Anterior cingulate cortex (tissue), 58 donors: ENCODE measurements around the gene RPTN.
A peak's percentile ranks its signal among the peaks of the same experiment; 100 is the strongest.
"Not testable (repeated sequence)": the region's sequence is repeated elsewhere in the genome, so short reads cannot be mapped to it uniquely, and the experiment has no call there.

Experiments used
- DNase-seq, 58 donors: peaks; one replicate each; lab custom pipeline; 2025; lab: John Stamatoyannopoulos, UW

RPTN gene

DNA sequence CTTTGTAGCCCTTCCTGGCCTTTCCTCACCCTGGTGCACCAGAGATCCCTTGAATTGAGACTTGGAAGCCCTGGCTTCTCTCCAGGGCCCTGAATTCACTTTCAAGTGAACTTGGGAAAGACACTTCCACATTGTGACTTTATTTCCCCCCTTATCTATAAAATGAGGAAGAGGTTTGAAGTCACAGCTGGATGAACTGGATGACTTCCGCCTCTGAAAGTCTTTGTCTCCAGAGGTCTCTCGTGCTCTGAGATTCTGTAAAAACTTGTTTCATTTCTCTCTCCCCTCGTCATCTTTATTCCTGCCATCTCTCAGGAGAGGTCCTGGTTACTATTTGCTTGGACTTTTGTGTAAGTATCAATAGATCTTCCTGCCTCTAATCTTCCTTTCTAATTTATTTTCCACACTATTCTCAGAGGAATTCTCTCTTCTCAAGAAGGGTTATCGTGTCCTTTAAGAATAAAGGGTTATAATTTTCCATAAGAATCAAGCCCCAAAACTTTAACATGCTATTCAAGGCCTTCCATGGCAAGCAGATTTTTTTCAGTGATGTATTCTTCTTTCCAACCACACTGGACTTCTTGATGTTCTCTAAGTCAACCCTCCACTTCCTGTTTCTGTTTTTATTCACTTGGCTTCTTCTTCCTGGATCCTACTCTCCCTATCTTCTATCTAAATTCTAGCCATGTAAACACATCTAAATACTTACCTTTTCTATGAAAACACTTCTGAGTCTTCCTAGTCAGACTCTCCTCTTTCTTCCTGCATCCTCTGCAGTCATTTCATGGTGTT lies 6.5 kb upstream of the RPTN start:
- DNase-seq: no peak

DNA sequence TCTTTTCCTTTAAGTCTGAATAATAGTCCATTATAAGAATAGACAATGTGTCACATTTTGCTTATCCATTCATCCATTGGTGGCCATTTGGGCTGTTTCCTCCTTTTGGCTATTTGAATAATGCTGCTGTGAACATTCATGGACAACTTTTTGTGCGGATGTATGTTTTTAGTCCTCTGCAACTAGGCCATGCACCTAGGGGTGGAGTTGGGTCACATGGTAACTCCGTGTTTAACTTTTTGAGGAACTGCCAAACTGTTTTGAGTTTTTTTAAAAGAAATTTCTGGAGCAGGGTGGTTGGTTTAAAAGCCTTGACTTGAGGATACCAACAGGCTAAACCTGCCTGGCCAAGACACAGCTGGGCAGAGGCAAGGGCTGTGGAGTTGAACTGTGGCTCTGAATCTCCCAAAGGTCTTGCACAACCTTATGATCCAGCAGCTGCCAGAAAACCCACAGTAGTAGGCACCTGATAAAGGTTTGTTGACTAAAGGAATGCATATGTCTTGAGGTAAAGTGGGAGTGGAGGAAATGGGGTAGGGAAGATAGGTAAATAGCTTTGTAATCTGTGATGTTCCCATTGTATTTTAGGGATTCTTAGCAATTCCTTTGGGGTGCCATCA lies 5.6 kb upstream of the RPTN start:
- DNase-seq: no peak

DNA sequence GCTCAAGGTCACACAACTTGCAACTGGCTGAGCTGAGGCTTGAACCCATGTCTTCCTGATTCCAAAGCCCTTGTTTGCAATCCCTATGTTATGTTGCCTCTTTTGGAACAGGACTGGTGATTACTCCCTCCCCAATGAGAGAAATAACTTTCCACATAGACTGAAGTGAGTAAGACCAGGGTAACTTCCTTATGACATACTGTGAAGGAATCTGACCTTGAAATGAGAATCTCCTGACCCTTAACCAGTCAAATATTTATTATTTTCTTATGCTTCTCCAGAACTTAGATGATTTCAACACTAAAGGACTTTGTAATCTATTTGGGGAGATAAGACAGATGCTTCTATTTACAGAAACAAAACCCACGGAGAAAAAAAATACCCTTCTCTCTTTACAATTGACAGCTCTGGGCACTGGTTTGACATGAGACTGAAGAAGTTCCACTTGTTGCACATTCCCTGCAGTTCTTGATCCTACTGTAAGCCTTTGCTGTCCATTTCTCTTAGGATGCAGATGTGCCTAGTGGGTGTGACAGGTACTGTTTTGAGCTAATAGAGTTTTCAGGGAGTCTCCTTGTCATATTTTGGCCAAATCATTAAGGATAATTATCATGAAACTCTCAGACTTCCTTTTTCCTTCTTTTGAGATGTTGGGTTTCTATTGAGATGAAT lies 3.9 kb upstream of the RPTN start:
- no peak for DNase-seq

DNA sequence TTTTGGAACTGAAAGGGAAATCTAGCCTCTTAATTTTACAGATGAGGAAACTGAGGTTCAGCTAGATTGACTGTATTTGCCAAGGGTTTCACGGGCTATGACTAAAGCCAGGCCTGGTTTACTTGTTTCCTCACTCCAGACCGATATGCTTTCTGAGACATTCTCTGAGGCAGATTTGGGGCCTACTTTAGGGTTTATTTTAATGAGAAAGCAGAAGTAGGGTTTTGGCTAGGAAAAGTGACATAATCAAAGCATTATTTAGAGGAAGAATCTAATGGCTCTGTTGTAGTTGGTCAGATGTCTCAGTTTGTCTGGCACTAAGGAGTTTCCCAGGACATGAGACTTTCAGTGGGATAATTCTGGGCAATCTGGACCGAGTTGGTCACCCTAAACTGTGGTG lies 1.5 kb upstream of the RPTN start:
- no peak for DNase-seq

DNA sequence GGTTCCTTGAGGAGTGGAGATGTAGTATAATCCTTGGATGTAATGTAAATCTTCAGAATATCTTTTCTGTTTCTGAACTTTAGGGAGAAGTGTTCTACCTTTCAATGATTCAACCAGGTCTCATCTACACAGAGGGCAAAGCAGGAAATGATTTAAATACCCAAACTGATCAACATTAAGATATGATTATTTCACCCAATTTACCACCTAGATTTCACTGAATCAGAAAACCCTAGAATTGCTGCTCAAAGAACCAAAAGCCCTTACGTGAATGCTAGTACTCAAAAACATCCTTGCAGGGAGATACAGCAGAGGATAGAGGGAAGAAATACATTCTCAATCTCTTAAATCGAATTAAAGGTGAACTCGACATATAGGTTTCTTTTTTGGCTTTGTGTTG lies 5.0 kb downstream of the RPTN start:
- no peak for DNase-seq

DNA sequence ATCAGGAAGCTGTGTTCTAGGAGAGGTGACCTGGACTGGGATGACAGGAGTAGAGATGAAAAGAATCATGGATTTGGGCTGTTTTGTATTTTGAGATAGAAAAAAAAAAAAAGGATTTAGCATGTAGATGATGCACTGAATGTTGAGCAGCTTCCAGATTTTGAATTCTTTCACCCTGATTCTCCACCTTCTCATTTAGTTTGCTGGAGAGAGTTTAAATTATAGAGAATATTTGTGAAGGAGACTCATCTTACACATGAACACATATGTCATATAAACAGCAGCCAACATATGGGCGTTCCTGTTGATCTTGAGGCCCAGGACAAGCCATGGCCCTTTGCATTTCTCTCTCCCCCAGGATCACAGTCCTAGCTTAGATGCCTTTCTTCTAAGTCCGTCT lies 7.4 kb downstream of the RPTN start:
- no peak for DNase-seq

DNA sequence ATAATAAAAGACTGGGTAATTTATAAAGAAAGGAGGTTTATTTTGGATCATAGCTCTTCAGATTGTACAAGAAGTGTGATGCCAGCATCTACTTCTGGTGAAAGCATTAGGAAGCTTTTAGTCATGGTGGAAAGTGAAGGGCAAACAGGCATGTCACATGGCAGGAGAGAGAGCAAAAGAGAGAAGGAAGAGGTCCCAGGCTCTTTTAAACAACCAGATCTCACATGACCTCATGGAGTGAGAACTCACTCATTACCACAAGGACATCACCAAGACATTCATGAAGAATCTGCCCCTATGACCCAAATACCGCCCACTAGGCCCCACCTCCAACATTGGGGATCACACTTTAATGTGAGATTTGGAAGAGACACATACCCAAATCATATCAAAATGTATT lies 10.0 kb downstream of the RPTN start:
- no peak for DNase-seq

DNA sequence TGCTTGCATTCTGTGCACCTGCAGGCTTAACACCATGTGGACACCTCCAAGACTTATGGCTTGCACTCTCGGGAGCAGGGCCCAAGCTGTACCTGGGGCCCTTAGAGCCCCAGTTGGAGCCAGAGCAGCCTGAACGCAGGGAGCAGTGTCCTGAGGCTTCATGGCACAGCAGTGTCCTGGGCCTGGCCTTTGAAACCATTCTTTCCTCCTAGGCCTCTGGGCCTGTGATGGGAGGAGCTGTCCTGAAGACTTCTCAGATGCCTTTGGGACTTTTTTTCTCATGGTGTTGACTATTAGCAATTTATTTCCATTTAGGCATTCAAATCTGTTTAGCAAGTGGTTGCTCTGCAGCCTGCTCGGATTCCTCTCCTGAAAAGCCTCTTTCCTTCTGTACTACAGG lies 11.0 kb downstream of the RPTN start:
- no peak for DNase-seq

DNA sequence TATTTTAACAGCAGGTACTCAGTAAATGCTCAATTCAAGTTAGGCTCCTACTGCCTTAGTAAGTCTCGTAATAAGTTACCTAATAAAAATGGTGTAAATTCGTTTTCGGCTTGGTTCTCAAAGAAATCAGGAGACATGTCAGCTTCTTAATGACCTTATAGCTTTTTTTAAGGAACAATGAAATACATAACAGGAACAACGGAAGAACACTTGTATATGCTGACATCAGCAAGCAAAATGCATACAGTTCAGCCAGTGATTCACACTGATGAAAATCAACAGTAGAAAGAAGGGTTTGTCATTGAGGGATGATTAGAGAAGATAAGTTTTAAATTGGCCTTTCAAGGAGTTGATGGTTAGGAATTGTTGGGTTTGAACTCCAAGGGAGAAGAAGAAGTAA lies 13.3 kb downstream of the RPTN start:
- DNase-seq: no peak

DNA sequence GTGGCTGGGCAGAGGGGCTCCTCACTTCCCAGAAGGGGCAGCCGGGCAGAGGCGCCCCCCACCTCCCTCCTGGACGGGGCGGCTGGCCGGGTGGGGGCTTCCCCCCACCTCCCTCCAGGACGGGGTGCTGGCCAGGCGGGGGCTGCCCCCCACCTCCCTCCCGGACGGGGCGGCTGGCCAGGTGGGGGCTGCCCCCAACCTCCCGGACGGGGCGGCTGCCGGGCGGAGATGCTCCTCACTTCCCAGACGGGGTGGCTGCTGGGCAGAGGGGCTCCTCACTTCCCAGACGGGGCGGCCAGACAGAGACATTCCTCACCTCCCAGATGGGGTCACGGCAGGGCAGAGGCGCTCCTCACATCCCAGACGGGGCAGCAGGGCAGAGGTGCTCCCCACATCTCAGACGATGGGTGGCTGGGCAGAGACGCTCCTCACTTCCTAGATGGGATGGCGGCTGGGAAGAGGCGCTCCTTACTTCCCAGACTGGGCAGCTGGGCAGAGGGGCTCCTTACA lies 14.3 kb downstream of the RPTN start:
- not testable (repeated sequence) for DNase-seq

DNA sequence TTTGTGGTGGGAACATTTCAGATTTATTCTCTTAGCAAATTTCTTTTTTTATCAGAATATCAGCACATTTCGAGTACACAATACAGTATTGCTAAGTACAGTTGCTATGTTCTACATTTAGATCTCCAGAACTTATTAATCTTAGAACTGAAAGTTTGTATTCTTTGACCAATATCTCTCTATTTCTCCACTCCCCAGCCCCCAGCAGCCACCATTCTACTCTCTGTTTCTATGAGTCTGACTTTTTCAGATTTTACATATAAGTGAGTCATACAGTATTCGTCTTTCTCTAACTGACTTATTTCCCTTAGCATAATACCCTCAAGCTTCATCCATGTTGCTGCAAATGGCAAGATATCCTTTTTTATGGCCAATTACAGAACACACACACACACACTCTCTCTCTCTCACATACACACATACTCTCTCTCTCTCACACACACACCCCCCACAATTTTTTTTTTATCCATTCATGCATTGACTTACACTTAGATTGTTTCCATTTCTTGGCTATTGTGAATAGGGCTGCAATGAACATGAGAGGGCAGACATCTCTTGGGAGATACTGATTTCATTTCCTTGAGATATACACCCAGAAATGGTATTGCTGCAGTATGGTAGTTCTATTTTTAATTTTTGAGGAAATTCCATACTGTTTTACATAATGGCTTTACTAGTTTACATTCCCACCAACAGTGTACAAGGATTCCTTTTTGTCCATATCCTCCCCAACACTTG lies 15.7 kb downstream of the RPTN start:
- DNase-seq: no peak

DNA sequence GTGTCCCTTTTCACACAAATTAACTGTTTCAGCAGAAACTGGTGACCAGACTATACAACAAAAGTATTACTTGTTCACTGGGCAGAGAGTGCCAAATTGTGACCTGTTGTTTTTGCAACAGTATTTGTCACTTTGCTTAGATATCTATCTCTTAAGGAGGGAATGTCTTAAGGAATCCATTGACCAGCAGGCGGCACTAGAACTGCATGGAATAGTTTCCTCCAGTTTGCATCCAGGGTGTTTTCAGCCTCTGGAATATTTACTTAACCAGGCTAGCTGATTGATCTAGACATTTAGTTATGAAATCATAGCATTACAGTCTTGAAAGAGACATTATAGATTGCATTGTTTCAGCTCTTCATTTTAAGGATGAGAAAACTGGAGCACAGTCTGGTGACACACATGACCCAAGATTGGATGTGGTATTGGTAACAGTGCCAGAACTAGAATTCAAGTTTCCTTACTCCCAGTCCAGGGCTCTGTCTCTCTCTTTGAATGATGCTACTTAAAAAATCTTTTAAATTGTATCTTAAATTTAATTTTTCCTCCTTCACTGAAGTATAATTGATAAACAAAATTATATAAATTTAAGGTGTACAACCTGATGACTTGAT lies 16.9 kb downstream of the RPTN start:
- peak in 30 of 58 donors; percentile 0 to 52 (median 6) for DNase-seq

DNA sequence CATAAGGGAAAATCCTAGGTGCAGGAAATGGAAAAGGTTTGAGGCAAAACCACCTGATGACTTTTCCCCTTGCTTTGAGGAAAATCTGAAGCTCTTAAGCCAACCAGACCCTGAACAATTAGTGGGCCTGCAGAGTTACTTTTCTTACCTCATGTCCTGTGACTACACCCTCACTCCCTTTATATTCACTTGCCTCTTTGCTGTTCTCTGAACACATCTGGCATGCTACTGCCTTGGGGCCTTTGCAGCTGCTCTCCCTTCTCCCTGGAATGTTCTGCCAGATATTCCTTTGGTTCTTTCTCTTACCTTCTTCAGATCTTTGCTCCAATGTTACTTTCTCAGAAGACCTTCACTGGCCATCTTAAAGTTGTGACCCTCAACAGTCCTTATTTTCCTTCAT lies 21.8 kb downstream of the RPTN start:
- no peak for DNase-seq

DNA sequence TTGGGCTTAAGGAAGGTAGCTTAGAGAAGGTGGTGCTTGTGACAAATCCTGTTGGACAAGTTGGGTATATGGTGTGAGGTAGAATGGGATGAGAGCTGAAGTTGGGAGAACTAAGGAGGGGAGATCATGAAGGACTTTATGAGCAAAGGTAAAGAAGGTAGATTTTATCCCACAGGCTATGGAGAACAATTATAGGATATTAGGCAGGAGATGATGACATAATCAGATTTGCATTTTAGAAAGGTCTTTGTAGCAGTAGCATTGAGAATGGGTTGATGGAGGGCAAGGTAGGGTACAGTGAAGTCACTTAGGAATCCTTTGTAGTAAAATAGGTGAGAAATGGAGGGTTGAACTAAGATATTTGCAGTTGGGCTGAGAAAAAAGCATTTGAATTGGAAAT lies 28.8 kb downstream of the RPTN start:
- no peak for DNase-seq

DNA sequence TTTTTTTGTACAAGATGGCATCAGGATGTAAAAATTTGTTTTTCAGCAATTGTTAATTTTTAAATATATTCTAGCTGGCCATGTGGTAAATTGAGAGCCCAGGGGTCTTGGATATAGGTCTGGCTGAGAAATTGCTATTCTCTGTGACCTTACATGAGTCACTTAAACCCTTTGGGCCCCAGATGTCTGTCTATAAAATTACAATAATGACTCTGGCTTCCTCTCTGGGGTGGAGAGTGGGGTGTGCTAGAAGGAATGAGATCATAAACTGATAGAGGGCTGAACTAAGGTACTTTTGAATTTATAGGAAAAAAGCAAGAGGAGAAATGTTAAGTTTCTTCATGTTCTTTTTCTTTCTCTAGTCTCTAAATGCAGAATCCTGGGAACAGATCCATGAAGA lies 31.4 kb downstream of the RPTN start:
- DNase-seq: no peak

DNA sequence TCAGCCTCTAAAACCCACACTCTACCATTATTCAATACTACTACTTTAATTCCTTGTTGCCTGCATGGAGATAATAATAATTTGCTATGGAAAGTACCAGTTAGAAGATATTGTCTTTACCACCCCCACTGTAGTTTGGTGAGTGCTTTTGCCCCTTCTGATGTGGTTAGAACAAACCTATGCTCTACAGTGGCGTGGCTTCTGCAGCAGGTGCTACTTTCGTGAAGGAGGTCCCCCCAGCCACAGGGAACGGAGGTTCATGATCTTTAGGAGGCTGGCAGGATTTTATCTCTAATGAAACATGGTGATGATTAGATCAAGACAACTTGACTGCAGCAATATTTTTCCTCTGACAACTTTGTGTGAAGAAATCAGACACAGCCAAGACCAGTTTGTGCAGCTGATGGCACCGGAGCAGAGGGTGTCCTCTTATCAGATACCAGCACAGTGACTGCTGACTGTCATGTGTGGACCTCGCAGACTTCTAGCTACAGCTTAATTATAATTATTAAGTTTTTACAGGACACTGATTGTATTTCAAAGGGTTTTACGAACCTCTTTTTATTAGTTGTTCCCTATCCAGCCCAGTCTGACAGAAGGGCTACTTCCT lies 33.1 kb downstream of the RPTN start:
- DNase-seq: no peak

DNA sequence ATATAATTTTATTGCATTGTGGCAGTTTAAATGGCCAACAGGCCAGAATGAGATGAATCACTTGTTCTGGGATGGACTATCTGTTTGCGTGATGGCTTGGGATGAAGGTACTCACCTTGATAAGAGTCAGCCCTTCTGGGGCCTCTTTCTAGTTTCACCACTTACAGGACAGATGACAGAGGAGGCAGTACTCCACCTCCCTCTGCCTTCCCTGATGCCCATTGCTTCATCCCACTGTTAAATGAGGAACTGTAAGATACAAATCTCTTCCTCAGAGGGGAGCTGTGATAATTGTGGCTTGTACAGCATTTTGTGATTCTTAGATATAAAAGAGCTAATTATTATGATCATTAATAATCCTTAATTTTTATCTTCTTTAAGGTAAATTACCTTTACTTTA lies 40.1 kb downstream of the RPTN start:
- DNase-seq: no peak

DNA sequence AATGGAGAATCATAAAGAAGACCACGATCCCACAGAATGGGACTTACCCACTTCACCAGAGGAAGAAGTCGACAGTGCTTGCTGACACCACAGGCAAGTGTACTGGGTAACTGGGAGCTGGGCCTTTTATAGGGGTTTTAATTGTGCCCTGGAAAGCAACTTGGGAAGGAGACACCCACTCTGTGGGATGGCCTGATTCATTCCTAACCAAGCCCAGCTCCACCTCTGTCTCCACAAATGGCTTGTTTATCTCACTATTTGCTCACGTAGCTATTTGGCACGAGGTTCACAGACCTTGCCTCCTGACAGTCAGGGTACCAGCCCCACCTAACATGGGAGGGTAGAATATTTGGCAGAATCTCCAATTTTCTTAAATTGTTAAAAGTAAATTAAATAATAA lies 43.7 kb downstream of the RPTN start, which contains the start of gene TCHH:
Gene TCHH, minus strand, starts transcription at position 101 of the 400 bp plus-strand sequence. CDS start 1,364 bp downstream, outside the sequence.
- DNase-seq: no peak

DNA sequence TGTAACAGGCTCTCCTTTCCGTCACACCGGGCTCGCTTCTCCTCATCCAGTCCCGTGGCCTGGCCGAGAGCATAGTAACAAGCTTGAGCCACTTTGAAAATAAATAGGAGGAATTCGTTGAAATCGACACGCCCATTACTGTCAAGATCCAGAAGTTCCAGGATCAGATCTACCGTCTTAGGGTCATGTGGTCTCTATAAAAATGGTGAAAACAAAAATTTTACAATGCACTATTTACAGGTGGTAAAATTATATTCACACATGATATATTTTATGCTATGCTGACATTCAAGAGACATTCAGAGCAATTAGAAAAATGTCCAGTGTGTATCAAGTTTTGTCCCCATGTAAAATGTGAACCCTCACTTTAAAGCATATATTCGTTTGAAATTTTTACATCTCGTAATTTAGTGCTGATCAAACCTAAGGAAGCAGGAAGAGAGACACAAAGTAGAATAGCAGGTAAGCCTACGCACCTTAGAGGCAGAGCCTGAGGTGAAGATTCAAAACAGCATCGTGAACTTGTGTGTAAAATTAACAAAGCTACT lies 46.1 kb downstream of the RPTN start:
- DNase-seq: no peak
